Stomach (tissue), 9 donors: ENCODE data around the gene MYL2. TPM values are rescaled to one million over a fixed set of nuclear protein-coding genes. Genes with fewer than 3 reads are reported as not detected.
"Not testable (repeated sequence)": the region's sequence is repeated elsewhere in the genome, so short reads cannot be mapped to it uniquely, and the experiment has no call there.

Experiments used
- DNase-seq, 2 donors: peaks; one replicate each; pipeline versions ENCODE4 v3.0.0 to v3.0.0-alpha.2; 2013 to 2019
- H3K27ac ChIP-seq, 5 donors: fragments of 200-600 bp in 4 of 5; sonication (generic) in 4 of 5; one replicate each; pipeline ENCODE4 v1.5.1; 2013 to 2019; ENCODE audit warnings: mild to moderate bottlenecking in 1 of 5, moderate library complexity in 1 of 5
- H3K27me3 ChIP-seq, 3 donors: fragments of 200-600 bp; sonication (generic); one replicate each; pipeline ENCODE4 v1.5.1; 2017 to 2019; ENCODE audit warnings: mixed run types in 1 of 3
- H3K36me3 ChIP-seq, 4 donors: fragments of 200-600 bp; sonication (generic); 1 replicate in 3 of 4; 2 replicates in 1 of 4; pipeline ENCODE4 v1.5.1; 2016 to 2019
- H3K4me1 ChIP-seq, 4 donors: fragments of 200-600 bp; sonication (generic); one replicate each; pipeline ENCODE4 v1.5.1; 2016 to 2019
- H3K4me3 ChIP-seq, 4 donors: fragments of 200-600 bp; sonication (generic) in 3 of 4; one replicate each; pipeline ENCODE4 v1.5.1; 2016 to 2019; ENCODE audit warnings: mild to moderate bottlenecking in 1 of 4
- H3K9me3 ChIP-seq, 4 donors: fragments of 200-600 bp; sonication (generic); one replicate each; pipeline ENCODE4 v1.5.1; 2016 to 2019
- EP300 ChIP-seq: sonication (generic); formaldehyde crosslinking; IDR thresholded peaks from one replicate; pipeline ENCODE4 v1.6.1; 2017; ENCODE audit warnings: antibody characterized with exemption
- POLR2A ChIP-seq, 4 donors: fragments of 450-650 bp; IDR thresholded peaks; one replicate each; pipeline ENCODE4 v1.6.1; 2016; ENCODE audit warnings: antibody characterized with exemption in 4 of 4, control low read depth in 2 of 4, mild to moderate bottlenecking in 1 of 4, moderate library complexity in 1 of 4
- POLR2AphosphoS5 ChIP-seq, 3 donors: sonication (generic); formaldehyde crosslinking; IDR thresholded peaks; one replicate each; pipeline ENCODE4 v1.6.1; 2016; ENCODE audit warnings: antibody characterized with exemption in 3 of 3
- WGBS, 5 donors: extraction: QIAGEN DNeasy Blood & Tissue Kit in 3 of 5; methylation state at CpG; one replicate each; pipeline versions ENCODE4 v1.1.5 to v1.1.7; 2013 to 2018; 5-methylcytosine and 5-hydroxymethylcytosine counted together
- intact Hi-C: fragments of 100-400 bp; cut with DNase I; formaldehyde crosslinking; loops from one replicate; pipeline ENCODE4 v1.15.1; 2023; ENCODE audit warnings: low total_unique reads
- polyA plus RNA-seq, 3 donors: library from polyadenylated mRNA; stranded (reverse); fragments of 200-250 nt; gene quantifications; one replicate each; pipeline ENCODE4 v1.2.3, GENCODE V29; 2013
- total RNA-seq, 5 donors: library from RNA; depleted of rRNA; stranded (reverse); fragments of >200 nt; gene quantifications; one replicate each; pipeline versions ENCODE4 v1.1.0 to v1.2.3, GENCODE V29; 2014 to 2016
- TF ChIP-seq, protein P1 (sequence below), 7 experiments: fragments of 450-650 bp in 4 of 7; fragments of 200-600 bp in 3 of 7; sonication (generic) in 3 of 7; IDR thresholded peaks; one replicate each; pipeline ENCODE4 v1.5.1; 2016 to 2019; ENCODE audit warnings: antibody characterized with exemption in 7 of 7, control low read depth in 2 of 7, mild to moderate bottlenecking in 1 of 7
- donor health status: healthy with polysubstance abuse.
- donor health status: Bipolar disorder and iron deficiency.
- donor health status: healthy.

The MYL2 gene
- total and polyA plus RNA-seq, 8 donors: 1.1 to 38.0 (median 5.1) TPM; not detected in 4

DNA sequence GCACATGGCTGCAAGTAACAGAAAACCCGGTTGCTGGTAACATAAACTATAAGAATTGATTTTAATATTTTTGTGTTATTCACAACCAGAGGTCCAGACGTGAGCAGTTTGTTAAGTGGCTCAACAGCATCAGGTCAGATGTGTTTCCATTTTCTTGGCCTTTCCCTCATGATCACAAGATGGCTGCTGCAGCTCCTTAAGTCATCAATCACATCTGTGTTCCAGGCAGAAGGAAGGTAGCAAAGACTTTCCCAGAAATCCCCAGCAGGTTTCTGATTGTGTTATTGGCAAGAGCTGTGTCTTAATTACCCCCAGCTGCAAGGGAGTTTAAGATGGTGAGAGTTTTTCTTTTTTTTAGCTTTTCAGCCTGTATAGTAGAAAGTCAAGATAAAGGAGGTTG lies 40.4 kb upstream of the MYL2 start:
- peaks cover 0 to 4% (median 0%) of the 10 kb centered on the region in 4 donors for H3K4me1 ChIP-seq
- WGBS, 5 donors: 82 to 96% (median 84%) methylated on average over 2 of the region's 2 CpGs
- H3K9me3 ChIP-seq: peaks cover 0 to 11% (median 5%) of the 10 kb centered on the region in 4 donors
- no peak overlapping the region for H3K4me3 ChIP-seq
- H3K27me3 ChIP-seq: peaks cover 0 to 44% (median 15%) of the 10 kb centered on the region in 3 donors
- H3K27ac ChIP-seq: no peak overlapping the region
- no peaks in the 10 kb centered on the region for H3K36me3 ChIP-seq
- TF ChIP-seq, protein P1, sequence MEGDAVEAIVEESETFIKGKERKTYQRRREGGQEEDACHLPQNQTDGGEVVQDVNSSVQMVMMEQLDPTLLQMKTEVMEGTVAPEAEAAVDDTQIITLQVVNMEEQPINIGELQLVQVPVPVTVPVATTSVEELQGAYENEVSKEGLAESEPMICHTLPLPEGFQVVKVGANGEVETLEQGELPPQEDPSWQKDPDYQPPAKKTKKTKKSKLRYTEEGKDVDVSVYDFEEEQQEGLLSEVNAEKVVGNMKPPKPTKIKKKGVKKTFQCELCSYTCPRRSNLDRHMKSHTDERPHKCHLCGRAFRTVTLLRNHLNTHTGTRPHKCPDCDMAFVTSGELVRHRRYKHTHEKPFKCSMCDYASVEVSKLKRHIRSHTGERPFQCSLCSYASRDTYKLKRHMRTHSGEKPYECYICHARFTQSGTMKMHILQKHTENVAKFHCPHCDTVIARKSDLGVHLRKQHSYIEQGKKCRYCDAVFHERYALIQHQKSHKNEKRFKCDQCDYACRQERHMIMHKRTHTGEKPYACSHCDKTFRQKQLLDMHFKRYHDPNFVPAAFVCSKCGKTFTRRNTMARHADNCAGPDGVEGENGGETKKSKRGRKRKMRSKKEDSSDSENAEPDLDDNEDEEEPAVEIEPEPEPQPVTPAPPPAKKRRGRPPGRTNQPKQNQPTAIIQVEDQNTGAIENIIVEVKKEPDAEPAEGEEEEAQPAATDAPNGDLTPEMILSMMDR (IDR thresholded peaks at IDR 0.05): no peak
- no peak for DNase-seq
- intact Hi-C loops: no loop called here

DNA sequence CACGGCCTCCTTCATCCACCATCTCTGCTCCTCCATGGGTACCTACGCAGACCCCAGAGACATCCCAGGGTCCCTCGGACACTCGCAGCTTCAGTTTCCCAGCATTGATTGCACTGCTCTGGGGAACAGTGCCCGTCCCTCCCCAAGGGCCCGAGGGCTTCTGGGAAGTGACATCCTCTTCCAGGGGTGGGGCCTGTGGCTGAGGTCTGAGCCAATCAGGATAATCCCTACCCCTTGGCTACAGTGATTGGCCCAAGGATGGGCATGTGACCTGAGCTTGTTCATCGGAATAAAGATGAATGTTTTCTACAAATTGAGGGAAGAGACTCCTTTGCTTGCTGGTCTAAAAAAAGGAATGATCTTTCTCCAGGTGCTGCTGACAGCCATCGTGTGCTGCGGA lies 37.3 kb upstream of the MYL2 start:
- H3K36me3 ChIP-seq: no peaks in the 10 kb centered on the region
- no peaks in the 10 kb centered on the region for H3K4me1 ChIP-seq
- H3K4me3 ChIP-seq: no peak overlapping the region
- intact Hi-C loops: no loop called here
- no peak for DNase-seq
- H3K27me3 ChIP-seq: peaks cover 0 to 18% (median 4%) of the 10 kb centered on the region in 3 donors
- TF ChIP-seq EP300 (no peak), POLR2A (IDR thresholded peaks at IDR 0.05) (no peak), POLR2AphosphoS5 (IDR thresholded peaks at IDR 0.05) (no peak)
- TF ChIP-seq, protein P1 (IDR thresholded peaks at IDR 0.05): no peak
- no peak overlapping the region for H3K27ac ChIP-seq
- 89 to 94% (median 89%) methylated on average over 9 of the region's 9 CpGs for WGBS, 5 donors
- H3K9me3 ChIP-seq: peaks cover 0 to 16% (median 7%) of the 10 kb centered on the region in 4 donors

DNA sequence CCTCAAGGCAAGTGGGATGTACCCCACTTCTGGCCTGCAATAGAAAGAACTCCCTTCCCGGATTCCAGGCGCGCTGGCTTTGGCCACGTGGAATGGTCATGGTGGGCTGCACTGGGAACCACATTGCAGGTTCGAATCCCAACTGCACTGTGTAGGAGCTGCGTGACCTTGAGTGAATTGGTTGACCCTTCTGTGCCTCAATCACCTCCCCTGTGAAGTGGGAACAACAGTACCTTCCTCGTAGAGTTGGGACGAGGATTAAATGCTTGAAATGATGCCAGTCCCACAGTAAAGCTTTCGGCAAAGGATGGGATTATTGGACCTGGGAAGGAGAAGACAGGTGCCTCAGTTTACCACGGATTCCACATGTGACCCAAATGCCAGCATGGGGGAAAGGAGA lies 36.8 kb upstream of the MYL2 start:
- Histone ChIP-seq H3K4me3 (no peak overlapping the region), H3K4me1 (no peaks in the 10 kb centered on the region), H3K36me3 (no peaks in the 10 kb centered on the region), H3K27ac (no peak overlapping the region), H3K27me3 (peaks cover 0 to 16% (median 4%) of the 10 kb centered on the region in 3 donors), H3K9me3 (peaks cover 0 to 16% (median 7%) of the 10 kb centered on the region in 4 donors)
- no peak for DNase-seq
- intact Hi-C loops: no loop called here
- TF ChIP-seq, protein P1 (IDR thresholded peaks at IDR 0.05): no peak
- TF ChIP-seq POLR2AphosphoS5 (IDR thresholded peaks at IDR 0.05) (no peak), POLR2A (IDR thresholded peaks at IDR 0.05) (no peak), EP300 (no peak)
- 84 to 97% (median 90%) methylated on average over 9 to 10 of the region's 10 CpGs for WGBS, 5 donors

DNA sequence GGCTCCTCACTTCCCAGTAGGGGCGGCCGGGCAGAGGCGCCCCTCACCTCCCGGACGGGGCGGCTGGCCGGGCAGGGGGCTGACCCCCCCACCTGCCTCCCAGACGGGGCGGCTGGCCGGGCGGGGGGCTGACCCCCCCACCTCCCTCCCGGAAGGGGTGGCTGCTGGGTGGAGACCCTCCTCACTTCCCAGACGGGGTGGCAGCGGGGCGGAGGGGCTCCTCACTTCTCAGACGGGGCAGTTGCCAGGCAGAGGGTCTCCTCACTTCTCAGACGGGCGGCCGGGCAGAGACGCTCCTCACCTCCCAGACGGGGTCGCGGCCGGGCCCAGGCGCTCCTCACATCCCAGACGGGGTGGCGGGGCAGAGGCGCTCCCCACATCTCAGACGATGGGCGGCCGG lies 30.5 kb upstream of the MYL2 start:
- H3K4me3 ChIP-seq, H3K27ac ChIP-seq, intact Hi-C loops, H3K4me1 ChIP-seq, DNase-seq, H3K36me3 ChIP-seq, H3K27me3 ChIP-seq: not testable (repeated sequence)
- 95 to 100% (median 96%) methylated on average over 7 to 24 of the region's 31 CpGs for WGBS, 5 donors
- peaks cover 0 to 30% (median 15%) of the 10 kb centered on the region in 4 donors for H3K9me3 ChIP-seq

DNA sequence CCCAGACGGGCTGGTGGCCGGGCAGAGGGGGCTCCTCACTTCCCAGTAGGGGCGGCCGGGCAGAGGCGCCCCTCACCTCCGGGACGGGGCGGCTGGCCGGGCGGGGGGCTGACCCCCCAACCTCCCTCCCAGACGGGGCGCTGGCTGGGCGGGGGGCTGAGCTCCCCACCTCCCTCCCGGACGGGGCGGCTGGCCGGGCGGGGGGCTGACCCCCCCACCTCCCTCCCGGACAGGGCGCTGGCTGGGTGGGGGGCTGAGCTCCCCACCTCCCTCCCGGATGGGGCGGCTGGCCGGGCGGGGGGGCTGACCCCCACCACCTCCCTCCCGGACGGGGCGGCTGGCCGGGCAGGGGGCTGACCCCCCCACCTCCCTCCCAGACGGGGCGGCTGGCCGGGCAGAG lies 30.1 kb upstream of the MYL2 start:
- intact Hi-C loops, H3K27me3 ChIP-seq, H3K27ac ChIP-seq, H3K4me3 ChIP-seq, DNase-seq, H3K4me1 ChIP-seq, H3K36me3 ChIP-seq: not testable (repeated sequence)
- H3K9me3 ChIP-seq: peaks cover 0 to 34% (median 19%) of the 10 kb centered on the region in 4 donors
- WGBS, 5 donors: 60 to 100% (median 96%) methylated on average over 1 to 28 of the region's 31 CpGs
